AG09309 (cell line): Measurements from ENCODE around the gene SOWAHB.
"Not testable (repeated sequence)": the region's sequence is repeated elsewhere in the genome, so short reads cannot be mapped to it uniquely, and the experiment has no call there.

Experiments used
- DNase-seq: peaks from one replicate; pipeline ENCODE4 v3.0.0-alpha.2; 2010; ENCODE audit warnings: low read depth
- H3K4me3 ChIP-seq: 2 replicates; pipeline ENCODE4 v1.5.1; 2011; ENCODE audit warnings: mild to moderate bottlenecking, low read depth, low read length, moderate library complexity; ENCODE audit not compliant: control insufficient read depth
- CTCF ChIP-seq: IDR thresholded peaks from 2 replicates; pipeline ENCODE4 v1.5.1; 2011; ENCODE audit warnings: mild to moderate bottlenecking, low read depth, low read length, inconsistent platforms; ENCODE audit not compliant: insufficient read depth, control insufficient read depth; ENCODE audit errors: missing control alignments

The SOWAHB gene

GRCh38 chr4:76873495-76873894 is 24.4 kb downstream of the SOWAHB start:
- no peak for DNase-seq
- no peak overlapping the region for H3K4me3 ChIP-seq
- no peak for TF ChIP-seq CTCF

GRCh38 chr4:76872556-76872955 is 25.4 kb downstream of the SOWAHB start:
- TF ChIP-seq CTCF, result no peak

DNA sequence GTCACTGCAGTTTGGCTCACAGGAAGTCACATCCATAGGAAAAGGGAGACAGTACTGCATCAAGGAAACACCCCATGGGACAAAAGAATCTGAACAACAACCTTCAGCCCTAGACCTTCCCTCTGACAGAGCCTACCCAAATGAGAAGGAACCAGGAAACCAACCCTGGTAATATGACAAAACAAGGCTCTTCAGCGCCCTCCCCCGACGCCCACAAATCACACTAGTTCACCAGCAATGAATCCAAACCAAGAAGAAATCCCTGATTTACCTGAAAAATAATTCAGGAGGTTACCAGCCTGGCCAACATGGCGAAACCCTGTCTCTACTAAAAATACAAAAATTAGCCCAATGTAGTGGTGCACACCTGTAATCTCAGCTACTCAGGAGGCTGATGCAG is 29.2 kb downstream of the SOWAHB start:
- not testable (repeated sequence) for H3K4me3 ChIP-seq, DNase-seq

More at GRCh38 chr4:76872556-76872955, 25.4 kb downstream of the SOWAHB start:
- DNase-seq, result no peak
- H3K4me3 ChIP-seq, result no peak overlapping the region

DNA sequence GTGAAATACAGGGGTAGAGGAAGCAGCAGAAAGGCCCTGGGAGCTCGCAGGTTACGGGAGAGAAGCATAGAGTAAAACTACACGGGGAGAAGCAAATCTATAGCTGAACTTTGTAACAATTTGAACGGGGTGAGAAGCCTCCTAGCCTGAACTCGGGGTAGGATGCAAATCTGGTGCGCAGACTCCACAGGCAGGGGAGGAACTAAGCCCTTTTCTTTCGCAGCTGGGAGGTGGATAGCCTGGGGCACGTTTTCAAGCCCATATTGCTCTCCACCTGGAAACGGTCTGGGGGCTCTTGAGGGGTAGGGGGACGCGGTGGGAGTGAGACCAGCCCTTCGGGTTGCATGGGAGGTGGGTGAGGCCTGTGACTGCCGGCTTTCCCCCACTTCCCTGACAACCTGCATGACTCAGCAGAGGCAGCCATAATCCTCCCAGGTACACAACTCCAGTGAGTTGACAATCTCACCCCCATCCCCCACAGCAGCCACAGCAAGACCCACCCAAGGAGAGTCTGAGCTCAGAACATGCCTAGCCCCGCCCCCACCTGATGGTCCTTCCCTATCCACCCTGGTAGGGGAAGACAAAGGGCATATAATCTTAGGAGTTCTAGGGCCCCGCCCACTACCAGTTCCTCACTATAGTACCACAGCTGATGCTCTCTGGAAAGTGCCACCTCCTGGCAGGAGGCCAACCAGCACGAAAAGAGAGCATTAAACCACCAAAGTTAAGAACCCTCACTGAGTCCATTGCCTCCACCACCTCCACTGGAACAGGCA is 29.9 kb downstream of the SOWAHB start:
- no peak for DNase-seq
- no peak overlapping the region for H3K4me3 ChIP-seq
- TF ChIP-seq CTCF, result no peak

GRCh38 chr4:76867377-76867776 is 30.6 kb downstream of the SOWAHB start:
- H3K4me3 ChIP-seq, result no peak overlapping the region
- DNase-seq, result no peak

GRCh38 chr4:76866641-76867040 is 31.3 kb downstream of the SOWAHB start:
- DNase-seq, result no peak
- no peak overlapping the region for H3K4me3 ChIP-seq
- TF ChIP-seq CTCF, result no peak

More at GRCh38 chr4:76867377-76867776, 30.6 kb downstream of the SOWAHB start:
- TF ChIP-seq CTCF, result no peak

DNA sequence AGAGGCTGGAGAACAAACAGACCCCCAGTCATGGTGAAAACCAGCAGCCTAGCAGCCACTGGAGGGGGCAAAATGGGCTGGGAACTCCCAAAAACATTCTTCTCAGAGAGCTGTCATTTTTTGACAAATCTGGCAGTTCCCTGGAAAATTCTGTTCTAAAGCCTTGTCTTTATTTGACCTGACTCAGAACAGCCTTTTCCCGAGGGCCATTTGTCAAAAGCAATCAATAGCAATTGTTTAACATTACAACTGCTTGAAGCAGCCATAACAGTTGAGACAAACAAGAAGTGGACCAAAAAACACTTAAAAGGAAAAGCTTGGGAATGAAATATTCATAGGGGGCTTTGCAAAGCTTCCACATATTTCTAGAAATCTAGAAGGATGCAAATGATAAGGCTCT is 39.6 kb downstream of the SOWAHB start:
- DNase-seq, result no peak
- no peak overlapping the region for H3K4me3 ChIP-seq
- no peak for TF ChIP-seq CTCF
